HG03442 (cell line): ENCODE results near the gene PRRX1.

Source experiments
- ATAC-seq: cut with Tn5 transposase; IDR thresholded peaks from one replicate; pipeline ENCODE4 v1.9.1; 2021; ENCODE audit warnings: mild to moderate bottlenecking, moderate library complexity; ENCODE audit not compliant: unreplicated experiment

PRRX1 gene

DNA sequence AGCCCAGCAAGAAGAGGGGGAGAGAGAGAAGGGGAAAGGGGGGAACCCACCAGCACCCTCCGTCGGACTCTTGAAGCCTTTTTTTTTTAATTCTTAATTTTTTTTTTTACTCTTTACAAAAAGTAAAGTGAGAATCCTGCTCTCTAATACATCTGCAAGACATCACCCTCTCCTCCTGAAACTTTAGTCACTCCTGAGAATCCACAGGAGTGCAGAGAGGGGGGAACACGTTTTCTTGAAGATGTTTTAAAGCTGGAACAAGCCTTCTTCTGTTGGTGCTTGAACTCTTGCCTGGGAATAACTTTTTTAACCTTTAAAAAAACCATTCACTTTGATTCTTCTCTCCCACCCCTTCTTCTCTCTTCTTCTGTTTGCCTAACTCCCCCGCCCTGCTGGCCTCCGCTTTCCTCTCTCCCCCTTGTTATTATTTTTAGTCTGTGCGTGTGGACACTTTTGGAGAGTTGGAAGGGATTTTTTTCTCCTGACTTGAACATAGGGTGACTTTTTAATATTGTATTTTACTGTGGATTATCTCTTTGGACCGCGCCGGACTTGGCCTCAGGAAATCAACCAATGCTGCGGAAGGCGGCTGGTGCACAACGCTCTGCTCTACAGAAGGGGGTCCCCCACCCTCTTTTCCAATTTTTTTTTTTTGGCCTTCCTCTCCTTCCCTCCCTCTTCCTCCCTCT, 383 bp upstream of the PRRX1 start:
- no peak for ATAC-seq

- ATAC-seq: no peak
These were observed 1.1 kb downstream of the PRRX1 start for GRCh38 chr1:170664828-170665612.

DNA sequence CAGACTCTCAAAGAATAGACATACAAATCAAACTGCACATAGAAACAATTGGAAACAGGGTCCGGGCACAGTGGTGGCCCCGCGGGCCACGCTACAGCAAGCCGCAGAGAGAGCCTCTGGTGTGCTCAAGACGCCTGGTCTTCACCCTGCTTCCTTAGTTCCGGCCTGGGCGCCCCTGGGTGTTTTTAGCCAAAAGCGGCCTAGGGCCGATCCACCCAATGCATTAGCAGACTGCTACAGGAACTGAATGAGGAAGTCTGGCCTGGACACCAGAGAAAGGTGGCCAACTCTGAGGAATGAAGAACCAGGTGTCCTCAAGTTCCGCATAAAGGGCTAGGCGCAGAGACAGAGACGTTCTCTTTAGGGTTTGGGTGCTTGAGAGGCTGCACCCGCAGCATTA, 1.7 kb downstream of the PRRX1 start:
- ATAC-seq: no peak

- ATAC-seq: no peak
These were observed 2.8 kb downstream of the PRRX1 start for GRCh38 chr1:170666541-170667254.

DNA sequence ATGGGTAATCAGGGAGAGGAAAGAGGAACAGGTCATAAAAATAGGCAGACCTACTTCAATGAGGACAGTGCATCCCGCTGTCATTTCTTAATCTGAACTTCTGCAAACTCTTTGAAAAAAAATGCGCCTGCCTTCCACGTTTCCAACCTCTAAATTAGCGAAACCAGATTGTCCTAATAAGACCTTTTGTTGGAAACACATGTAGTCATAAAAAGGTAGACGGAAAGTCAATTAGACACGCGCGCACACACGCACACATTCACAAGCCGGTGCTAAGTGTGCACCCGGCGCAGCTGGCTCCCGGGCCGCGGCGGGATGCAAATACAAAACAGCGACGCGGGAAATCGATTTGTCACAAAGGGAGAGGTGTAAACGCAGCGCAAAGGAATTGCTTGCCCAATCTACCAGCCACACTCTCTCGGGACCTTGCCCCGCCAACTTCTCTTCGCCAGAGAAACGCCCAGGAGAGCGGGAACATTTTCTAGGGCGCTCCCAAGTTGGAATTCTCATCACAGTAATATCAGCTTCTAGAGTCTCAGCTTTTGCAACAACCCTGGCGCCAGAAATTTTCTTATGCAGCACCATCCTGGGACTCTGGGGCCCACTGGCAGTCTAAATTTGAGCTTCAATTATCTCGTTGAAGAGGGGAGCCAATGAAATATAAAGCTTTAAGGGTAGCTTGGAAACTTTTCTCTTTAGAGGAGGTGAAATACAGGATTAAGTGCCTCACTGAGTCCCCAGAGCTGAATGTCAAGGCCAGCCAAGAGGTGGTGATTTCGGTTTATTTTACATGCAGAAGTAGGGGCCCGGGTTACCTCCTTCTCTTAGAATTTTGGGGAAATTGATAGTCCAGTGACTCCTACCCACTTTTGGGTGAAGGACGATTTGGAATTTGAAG, 4.5 kb downstream of the PRRX1 start:
- ATAC-seq: no peak

- ATAC-seq: no peak
These were observed 5.1 kb downstream of the PRRX1 start for GRCh38 chr1:170669107-170669445.

DNA sequence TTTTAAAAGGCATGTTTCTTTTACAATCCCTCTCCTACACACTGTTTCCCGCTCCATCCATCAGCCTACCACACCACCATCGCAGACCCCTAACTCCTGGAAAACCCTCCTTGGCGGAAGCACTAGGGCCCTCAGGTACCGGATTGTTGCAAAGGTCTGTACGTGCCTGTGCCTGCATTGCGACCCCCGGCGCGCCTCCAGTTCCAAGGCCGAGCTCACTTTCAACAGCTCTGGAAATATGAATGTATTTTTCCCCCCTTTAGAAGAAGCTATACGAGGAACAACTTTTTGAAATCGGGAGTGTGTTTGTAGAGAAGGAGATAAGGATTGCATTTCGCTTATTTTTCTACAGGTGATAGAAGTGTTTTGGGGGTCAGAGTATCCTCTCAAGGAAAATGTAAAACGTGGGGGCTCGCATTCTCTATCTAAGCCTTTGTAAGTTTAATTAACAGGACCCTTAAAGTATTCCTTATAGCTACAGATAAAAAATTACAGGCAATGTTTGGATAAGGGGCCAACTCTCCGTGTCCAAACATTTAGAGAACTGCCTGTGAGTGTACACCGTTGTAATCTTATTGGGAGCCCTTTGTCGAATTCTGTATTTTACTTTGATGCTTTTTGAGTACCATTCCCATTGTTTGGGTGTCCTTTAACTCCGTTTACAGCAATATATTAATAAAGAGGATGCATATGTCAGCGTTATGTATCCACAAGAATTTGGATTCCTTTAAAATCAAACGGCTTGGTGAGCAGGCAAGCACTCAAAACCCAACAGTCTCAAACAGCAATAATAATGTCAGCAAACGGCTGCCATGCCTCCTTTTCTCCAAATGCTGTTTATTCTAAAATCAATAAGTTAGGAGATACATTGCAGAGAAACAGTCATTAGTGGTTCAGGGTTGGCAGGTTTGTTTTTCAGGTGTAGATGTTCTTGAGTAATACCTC, 5.9 kb downstream of the PRRX1 start:
- no peak for ATAC-seq

- ATAC-seq: no peak
These were observed 7.1 kb downstream of the PRRX1 start for GRCh38 chr1:170670802-170671628.

DNA sequence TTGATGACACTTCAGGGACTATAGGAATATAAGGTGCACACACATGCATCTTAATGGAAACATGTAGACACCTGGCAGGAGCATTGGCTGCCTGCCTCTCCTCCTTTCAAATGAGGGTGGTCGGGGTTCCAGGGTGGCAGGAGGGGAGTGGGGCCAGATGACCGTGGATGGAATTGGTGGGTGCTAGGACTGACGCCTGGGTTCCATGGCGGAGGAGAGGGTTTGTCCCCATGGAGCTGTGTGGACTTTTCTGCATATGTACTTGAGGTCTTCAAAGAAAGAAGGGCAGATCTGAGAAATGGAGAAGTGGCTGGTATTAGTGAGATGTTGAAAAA, 7.7 kb downstream of the PRRX1 start:
- ATAC-seq: no peak

DNA sequence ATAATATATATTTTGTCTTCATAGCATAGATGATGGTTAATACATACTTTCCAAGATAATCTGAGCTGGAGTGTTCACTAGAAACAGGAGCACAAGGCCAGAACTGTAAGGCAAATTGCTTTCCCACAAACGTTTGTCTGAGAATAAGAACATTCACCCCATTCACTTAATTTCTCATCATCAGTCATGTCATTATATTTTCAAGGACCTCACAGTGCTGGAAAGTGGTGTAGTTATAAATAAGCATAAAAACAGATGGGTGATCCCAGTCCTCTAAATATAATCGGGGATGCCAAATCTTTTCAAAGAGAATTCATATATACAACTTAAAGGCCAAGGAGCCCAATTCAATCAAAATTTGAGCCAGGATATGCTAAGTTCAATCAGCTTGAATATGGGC, 8.4 kb downstream of the PRRX1 start:
- ATAC-seq: no peak

- ATAC-seq: no peak
These were observed 10.3 kb downstream of the PRRX1 start for GRCh38 chr1:170674239-170674638.

GRCh38 chr1:170674986-170675385, 11.1 kb downstream of the PRRX1 start:
- no peak for ATAC-seq

DNA sequence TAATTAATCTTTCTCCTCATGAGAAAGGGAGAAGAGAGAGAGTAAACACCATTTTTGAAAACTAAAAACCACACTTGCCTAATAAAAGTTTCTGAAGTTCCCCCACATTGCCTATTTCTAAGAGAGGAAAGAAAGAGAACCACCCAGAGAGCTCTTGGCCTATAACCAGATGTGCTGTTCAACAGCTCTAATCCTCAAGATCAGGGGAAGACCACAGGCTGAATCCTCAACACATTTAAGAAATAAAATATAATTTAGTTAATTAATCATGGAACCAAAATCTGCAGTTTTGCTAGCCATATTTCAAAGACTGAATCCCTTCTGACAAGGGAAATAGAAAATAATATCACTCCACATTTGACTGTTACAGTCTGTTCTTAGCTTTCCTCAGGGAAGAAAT, 11.9 kb downstream of the PRRX1 start:
- ATAC-seq: no peak

- no peak for ATAC-seq
These were observed 12.7 kb downstream of the PRRX1 start for GRCh38 chr1:170676628-170677027.

- no peak for ATAC-seq
These were observed 14.2 kb downstream of the PRRX1 start for GRCh38 chr1:170678027-170678600.

DNA sequence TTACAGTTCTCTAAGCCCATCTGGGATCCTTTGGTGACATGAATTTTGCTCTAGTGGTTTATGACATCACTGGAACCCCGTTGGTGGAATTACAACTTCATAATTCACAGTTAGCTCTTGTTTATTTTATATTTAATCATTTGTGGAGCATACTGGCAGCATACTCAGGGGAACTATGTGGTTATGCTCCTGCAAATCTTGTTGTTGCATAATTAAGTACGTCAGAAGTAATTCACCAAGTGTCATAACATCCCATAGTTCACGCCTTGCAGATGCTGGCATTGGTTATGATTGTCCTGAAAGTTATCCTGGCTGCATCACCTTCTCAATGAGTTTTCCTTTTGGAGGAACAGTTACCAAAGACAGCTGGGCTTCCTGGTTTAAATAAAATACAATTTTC, 16.5 kb downstream of the PRRX1 start:
- ATAC-seq: no peak

DNA sequence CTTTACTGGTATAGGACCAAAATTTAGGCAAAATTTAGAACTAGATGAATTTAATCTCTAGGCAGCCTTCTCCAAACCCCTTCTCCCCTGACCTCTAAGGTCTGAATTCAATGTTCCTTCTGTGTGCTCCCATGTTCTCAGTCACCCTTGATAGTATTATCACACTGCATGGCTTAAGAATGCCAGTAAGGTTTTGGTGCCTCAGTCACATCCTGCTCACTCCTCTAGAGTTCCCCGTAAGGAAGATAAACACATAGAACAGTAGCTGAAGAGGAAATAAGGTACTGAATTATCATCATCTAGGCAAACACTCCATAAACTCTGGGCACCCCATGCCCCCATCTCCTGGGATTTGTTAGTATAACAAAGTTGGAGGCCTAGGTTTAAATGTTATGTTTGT, 18.2 kb downstream of the PRRX1 start:
- no peak for ATAC-seq

- ATAC-seq: no peak
These were observed 18.9 kb downstream of the PRRX1 start for GRCh38 chr1:170682809-170683208.

GRCh38 chr1:170685166-170685565, 21.2 kb downstream of the PRRX1 start:
- ATAC-seq: no peak
